MCF 10A (cell line): Measurements from ENCODE around the gene MARCHF9. TPM values are rescaled to one million over a fixed set of nuclear protein-coding genes. Genes with fewer than 3 reads are reported as not detected.

Experiments
- BruUV-seq: library from RNA; stranded (reverse); fragments of 400-500 nt; replicated peaks from 2 replicates; lab custom pipeline; 2021; lab: Mats Ljungman, UMichigan
- CTCF ChIA-PET: fragments of 300-600 bp; sonication (Branson Sonifier 250); formaldehyde crosslinking; extraction: SDS; loops from one replicate; lab custom pipeline; 2021; ENCODE audit warnings: antibody characterized with exemption, inconsistent platforms; lab: Yijun Ruan, JAX
- POLR2A ChIA-PET: fragments of 300-600, 350-650 bp; sonication (Branson Sonifier 250); formaldehyde crosslinking; extraction: SDS; loops from one replicate; lab custom pipeline; 2020; ENCODE audit warnings: antibody characterized with exemption, inconsistent platforms; lab: Yijun Ruan, JAX
- DNase-seq: peaks from one replicate; pipeline ENCODE4 v3.0.0-alpha.2; 2018; ENCODE audit not compliant: unreplicated experiment
- H3K27ac Mint-ChIP-seq: one replicate; pipeline ENCODE4 v1.8.0; 2022; ENCODE audit warnings: mild to moderate bottlenecking, low read depth, mixed read lengths; ENCODE audit not compliant: unreplicated experiment
- H3K27me3 Mint-ChIP-seq: one replicate; pipeline ENCODE4 v1.8.0; 2022; ENCODE audit warnings: mixed read lengths; ENCODE audit not compliant: insufficient read depth, unreplicated experiment
- H3K36me3 Mint-ChIP-seq: one replicate; pipeline ENCODE4 v1.8.0; 2022; ENCODE audit warnings: mild to moderate bottlenecking, moderate library complexity, mixed read lengths; ENCODE audit not compliant: insufficient read depth, unreplicated experiment
- H3K4me1 Mint-ChIP-seq: one replicate; pipeline ENCODE4 v1.8.0; 2022; ENCODE audit warnings: mixed read lengths; ENCODE audit not compliant: insufficient read depth, unreplicated experiment
- H3K4me3 Mint-ChIP-seq: one replicate; pipeline ENCODE4 v1.8.0; 2022; ENCODE audit warnings: mild to moderate bottlenecking, moderate library complexity, mixed read lengths; ENCODE audit not compliant: unreplicated experiment
- H3K9me3 Mint-ChIP-seq: one replicate; pipeline ENCODE4 v1.8.0; 2022; ENCODE audit warnings: mixed read lengths; ENCODE audit not compliant: unreplicated experiment
- intact Hi-C: fragments of 100-400 bp; cut with micrococcal nuclease; formaldehyde crosslinking; loops from 2 replicates; pipeline ENCODE4 v1.14.1; 2022
- total RNA-seq: library from RNA; stranded (reverse); gene quantifications from 2 replicates; pipeline ENCODE4 v1.2.3, GENCODE V29; 2022
- TF ChIP-seq, protein P1 (sequence below): fragments of 200-600 bp; IDR thresholded peaks from one replicate; pipeline ENCODE4 v1.8.0; 2022; ENCODE audit warnings: antibody characterized with exemption, mild to moderate bottlenecking; ENCODE audit not compliant: unreplicated experiment

MARCHF9 gene
- total RNA-seq, 1 experiment from 2014 or later, result 8.7 TPM

DNA sequence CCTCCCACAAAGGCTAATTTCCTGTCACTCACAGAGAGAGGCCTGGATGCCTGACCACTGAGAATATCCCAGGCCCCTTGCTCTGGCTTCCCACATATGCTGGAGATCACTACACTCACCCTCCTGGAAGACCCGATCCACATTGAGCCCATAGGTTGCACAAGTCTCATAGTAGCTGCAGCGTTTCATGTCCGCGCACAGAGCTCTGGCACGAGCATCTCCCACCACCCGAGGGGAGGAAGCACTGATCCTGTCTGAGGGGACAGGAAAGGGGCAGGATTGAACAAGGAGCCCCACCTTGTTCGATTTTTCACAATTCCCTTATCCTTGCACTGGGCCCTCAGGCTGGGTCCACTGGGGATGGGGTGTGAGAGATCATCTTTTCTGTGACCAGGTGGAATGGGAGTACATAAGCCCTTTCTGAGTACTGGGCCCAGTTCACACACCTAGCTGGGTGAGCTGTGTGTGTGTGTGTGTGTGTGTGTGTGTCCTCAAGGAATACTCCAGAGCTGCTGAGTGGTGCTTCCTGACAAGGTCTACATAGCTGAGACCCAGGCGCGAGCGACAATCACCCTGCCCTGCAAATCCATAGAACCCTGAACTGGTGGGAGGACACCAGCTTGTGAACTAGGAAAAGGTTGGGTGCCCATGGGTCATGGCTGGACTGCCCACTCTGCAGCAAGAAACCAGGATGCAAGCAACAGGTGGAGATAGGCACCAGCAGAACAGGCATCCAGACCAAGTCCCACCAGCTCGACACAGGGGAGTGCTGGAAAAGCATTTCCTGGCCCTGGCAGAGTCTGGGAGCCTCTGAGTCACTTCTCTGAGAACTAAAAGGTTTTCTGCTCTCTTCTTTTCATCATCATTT is 21.9 kb upstream of the MARCHF9 start:
- Mint-ChIP-seq H3K36me3 (no peaks in the 10 kb centered on the region), H3K27me3 (peaks cover 38% of the 10 kb centered on the region), H3K27ac (no peak overlapping the region), H3K9me3 (no peaks in the 10 kb centered on the region), H3K4me1 (peaks cover 11% of the 10 kb centered on the region), H3K4me3 (no peak overlapping the region)
- no peak for DNase-seq
- ChIA-PET CTCF (interaction anchor here (0.5 to 1.0 kb wide), 4 partner anchors 12 to 179 kb away, joined by 3 read pairs; no protein-coding TSS in a partner anchor), POLR2A (interaction anchor here (0.6 to 3.2 kb wide), 4 partner anchors 10 to 204 kb away, joined by 3 to 9 read pairs (median 4); partner anchors contain the start of gene TSPAN31)
- no TSS peak for BruUV-seq
- TF ChIP-seq, protein P1, sequence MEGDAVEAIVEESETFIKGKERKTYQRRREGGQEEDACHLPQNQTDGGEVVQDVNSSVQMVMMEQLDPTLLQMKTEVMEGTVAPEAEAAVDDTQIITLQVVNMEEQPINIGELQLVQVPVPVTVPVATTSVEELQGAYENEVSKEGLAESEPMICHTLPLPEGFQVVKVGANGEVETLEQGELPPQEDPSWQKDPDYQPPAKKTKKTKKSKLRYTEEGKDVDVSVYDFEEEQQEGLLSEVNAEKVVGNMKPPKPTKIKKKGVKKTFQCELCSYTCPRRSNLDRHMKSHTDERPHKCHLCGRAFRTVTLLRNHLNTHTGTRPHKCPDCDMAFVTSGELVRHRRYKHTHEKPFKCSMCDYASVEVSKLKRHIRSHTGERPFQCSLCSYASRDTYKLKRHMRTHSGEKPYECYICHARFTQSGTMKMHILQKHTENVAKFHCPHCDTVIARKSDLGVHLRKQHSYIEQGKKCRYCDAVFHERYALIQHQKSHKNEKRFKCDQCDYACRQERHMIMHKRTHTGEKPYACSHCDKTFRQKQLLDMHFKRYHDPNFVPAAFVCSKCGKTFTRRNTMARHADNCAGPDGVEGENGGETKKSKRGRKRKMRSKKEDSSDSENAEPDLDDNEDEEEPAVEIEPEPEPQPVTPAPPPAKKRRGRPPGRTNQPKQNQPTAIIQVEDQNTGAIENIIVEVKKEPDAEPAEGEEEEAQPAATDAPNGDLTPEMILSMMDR, result no peak
- intact Hi-C loops, result no loop called here

DNA sequence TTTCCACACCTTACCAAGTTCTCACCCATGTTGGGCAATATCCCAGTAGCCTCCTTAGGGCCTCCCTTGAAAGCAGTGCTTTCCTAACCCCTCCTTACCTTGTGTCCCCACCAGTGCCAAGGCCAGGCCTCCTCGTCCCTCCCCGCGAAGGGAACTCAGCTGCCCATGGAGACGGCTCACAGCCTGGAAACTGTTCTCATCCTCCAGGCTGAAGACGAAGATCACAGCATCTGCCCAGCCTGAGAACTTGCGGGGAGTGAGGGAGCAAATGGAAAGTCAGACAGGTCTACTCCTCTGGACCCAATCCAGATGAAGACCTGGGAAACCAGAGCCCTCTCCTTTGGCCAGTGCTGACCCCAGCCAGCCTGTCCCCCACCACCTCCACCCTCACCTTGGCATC is 21.0 kb upstream of the MARCHF9 start:
- Mint-ChIP-seq H3K27me3 (peaks cover 42% of the 10 kb centered on the region), H3K36me3 (no peaks in the 10 kb centered on the region), H3K27ac (no peak overlapping the region), H3K4me1 (peaks cover 11% of the 10 kb centered on the region), H3K9me3 (no peaks in the 10 kb centered on the region), H3K4me3 (no peak overlapping the region)
- no peak for DNase-seq
- BruUV-seq, result no TSS peak
- ChIA-PET CTCF (interaction anchor here (0.5 to 1.1 kb wide), 2 partner anchors 17 to 25 kb away, joined by 3 read pairs; no protein-coding TSS in a partner anchor), POLR2A (interaction anchor here (1.4 to 4.5 kb wide), 3 partner anchors 7 to 40 kb away, joined by 5 to 17 read pairs (median 9); partner anchors contain the start of genes OS9 and TSPAN31)
- intact Hi-C loops, result no loop called here
- TF ChIP-seq, protein P1, result no peak

DNA sequence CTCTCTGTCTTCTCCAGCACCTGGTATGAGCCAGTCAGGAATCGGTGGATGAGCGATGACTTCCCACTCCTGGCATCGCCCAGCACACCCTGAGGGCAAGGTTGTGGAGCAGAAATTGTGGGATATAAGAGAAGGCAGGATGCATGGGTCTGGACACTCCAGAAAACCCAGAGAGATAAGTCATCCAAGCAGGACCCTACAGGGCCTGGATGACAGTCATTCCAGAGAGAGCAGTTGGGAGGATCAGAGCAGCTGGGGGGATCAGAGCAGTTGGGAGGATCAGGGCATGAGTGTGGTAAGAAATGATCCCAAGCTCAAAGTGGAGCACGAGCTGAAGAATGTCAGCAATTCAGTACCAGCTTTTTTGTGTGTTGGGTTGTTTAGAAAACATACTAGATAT is 20.3 kb upstream of the MARCHF9 start:
- DNase-seq, result no peak
- CTCF ChIA-PET, result interaction anchor here (0.6 to 4.2 kb wide), 8 partner anchors 9 to 469 kb away, joined by 3 to 43 read pairs (median 4); no protein-coding TSS in a partner anchor
- TF ChIP-seq, protein P1, result no peak

More for the DNA sequence above, 20.3 kb upstream of the MARCHF9 start:
- no peaks in the 10 kb centered on the region for H3K9me3 Mint-ChIP-seq
- no peak overlapping the region for H3K4me3 Mint-ChIP-seq
- no peaks in the 10 kb centered on the region for H3K36me3 Mint-ChIP-seq
- intact Hi-C loops, result no loop called here
- POLR2A ChIA-PET, result interaction anchor here (0.7 to 4.5 kb wide), 5 partner anchors 8 to 40 kb away, joined by 3 to 17 read pairs (median 5); partner anchors contain the start of genes OS9 and TSPAN31
- peaks cover 11% of the 10 kb centered on the region for H3K4me1 Mint-ChIP-seq
- peaks cover 49% of the 10 kb centered on the region for H3K27me3 Mint-ChIP-seq
- H3K27ac Mint-ChIP-seq, result no peak overlapping the region
- BruUV-seq, result no TSS peak
